Kidney (tissue), 14 donors: ENCODE results near the gene SMAP2. TPM values are rescaled to one million over a fixed set of nuclear protein-coding genes. Genes with fewer than 3 reads are reported as not detected.

ENCODE experiments used
- DNase-seq, 5 donors: peaks; one replicate each; pipeline ENCODE4 v3.0.0-alpha.2; 2013 to 2020
- FAIRE-seq: peaks from 2 replicates; lab custom pipeline; 2012; peaks lifted over from hg19 to GRCh38; lab: Jason Lieb, UNC
- H3K27ac ChIP-seq, 2 donors: one replicate each; pipeline ENCODE4 v1.7.0; 2013; ENCODE audit warnings: low read depth in 2 of 2, low read length in 2 of 2, inconsistent platforms in 1 of 2
- H3K27me3 ChIP-seq: one replicate; pipeline ENCODE4 v1.7.1; 2013; ENCODE audit warnings: low read length, inconsistent platforms; ENCODE audit not compliant: control insufficient read depth, insufficient read depth
- H3K36me3 ChIP-seq, 3 donors: one replicate each; pipeline versions ENCODE4 v1.7.0 to v1.7.1; 2013; ENCODE audit warnings: low read length in 3 of 3, control low read depth in 1 of 3, inconsistent platforms in 1 of 3; ENCODE audit not compliant: insufficient read depth in 3 of 3, control insufficient read depth in 2 of 3
- H3K4me1 ChIP-seq, 3 donors: one replicate each; pipeline versions ENCODE4 v1.7.0 to v1.7.1; 2013; ENCODE audit warnings: low read length in 3 of 3, inconsistent platforms in 1 of 3, low read depth in 1 of 3; ENCODE audit not compliant: control insufficient read depth in 2 of 3, insufficient read depth in 2 of 3
- H3K4me3 ChIP-seq, 3 donors: one replicate each; pipeline versions ENCODE4 v1.7.0 to v1.8.1; 2013; ENCODE audit warnings: low read length in 3 of 3, control low read depth in 1 of 3, inconsistent platforms in 1 of 3
- H3K9ac ChIP-seq, 3 donors: one replicate each; pipeline versions ENCODE4 v1.7.0 to v1.7.1; 2013; ENCODE audit warnings: low read length in 3 of 3, control low read depth in 1 of 3, inconsistent platforms in 1 of 3
- H3K9me3 ChIP-seq, 3 donors: one replicate each; pipeline versions ENCODE4 v1.7.0 to v1.7.1; 2013; ENCODE audit warnings: low read length in 3 of 3, control low read depth in 1 of 3, inconsistent platforms in 1 of 3; ENCODE audit not compliant: control insufficient read depth in 2 of 3, insufficient read depth in 1 of 3
- intact Hi-C: fragments of 100-400 bp; cut with DNase I; formaldehyde crosslinking; loops from one replicate; pipeline ENCODE4 v1.11.1; 2022
- polyA plus RNA-seq: library from polyadenylated mRNA; stranded (reverse); fragments of 350-450 nt; fragmentation: Illumina TruSeq; extraction: RNeasy Lipid Tissue Mini Kit (QIAGEN cat#74804); gene quantifications from one replicate; pipeline ENCODE4 v1.2.3, GENCODE V29; 2014; ENCODE audit warnings: low read depth, low replicate concordance; ENCODE audit not compliant: insufficient read depth
- total RNA-seq: library from RNA; stranded (reverse); fragmentation: NEBNext Ultra II Directional; extraction: Animal tissue kit (Norgen Biotek cat#: 25700); gene quantifications from one replicate; pipeline ENCODE4 v1.2.1, GENCODE V29; 2021
- TF ChIP-seq, protein P1 (sequence below): IDR thresholded peaks from 3 replicates; pipeline ENCODE4 v1.5.1; 2012; ENCODE audit warnings: mild to moderate bottlenecking, moderate library complexity, borderline replicate concordance; ENCODE audit not compliant: insufficient read depth; ENCODE audit errors: extremely low read depth
- donor health status: control.
- donor health status: control.
- donor health status: control.
- donor health status: control.
- donor health status: control.
- donor health status: DM: yes; HTN: yes; CAD: no.
- donor health status: Normal renal cell carcinoma (clear cell type).

SMAP2 gene
- total and polyA plus RNA-seq, 2 donors from 2014 or later = 17.9 to 61.3 TPM

DNA sequence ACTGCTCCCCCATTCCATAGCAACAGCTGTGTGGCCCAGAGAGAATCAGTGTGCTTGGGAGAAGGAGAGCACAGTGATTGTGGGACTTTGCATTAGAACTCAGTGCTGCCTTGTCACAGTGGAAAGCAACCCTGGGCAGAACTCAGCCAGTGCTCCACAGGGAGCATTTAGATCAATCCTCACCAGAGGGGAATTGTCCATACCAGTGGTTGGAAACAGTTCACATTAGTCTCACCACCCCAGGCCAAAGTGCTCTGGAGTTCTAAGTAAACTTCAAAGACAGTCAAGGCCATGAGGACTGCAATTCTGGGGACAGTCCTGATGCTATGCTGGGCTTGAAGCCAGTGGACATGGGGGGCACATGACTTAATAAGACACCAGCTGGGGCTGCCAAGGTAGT lies 12.9 kb upstream of the SMAP2 start:
- intact Hi-C loops = no loop called here
- H3K36me3 ChIP-seq = no peaks in the 10 kb centered on the region
- DNase-seq (no peak), FAIRE-seq (no peak)
- peaks cover 0 to 3% (median 0%) of the 10 kb centered on the region in 3 donors for H3K9me3 ChIP-seq
- TF ChIP-seq, protein P1, sequence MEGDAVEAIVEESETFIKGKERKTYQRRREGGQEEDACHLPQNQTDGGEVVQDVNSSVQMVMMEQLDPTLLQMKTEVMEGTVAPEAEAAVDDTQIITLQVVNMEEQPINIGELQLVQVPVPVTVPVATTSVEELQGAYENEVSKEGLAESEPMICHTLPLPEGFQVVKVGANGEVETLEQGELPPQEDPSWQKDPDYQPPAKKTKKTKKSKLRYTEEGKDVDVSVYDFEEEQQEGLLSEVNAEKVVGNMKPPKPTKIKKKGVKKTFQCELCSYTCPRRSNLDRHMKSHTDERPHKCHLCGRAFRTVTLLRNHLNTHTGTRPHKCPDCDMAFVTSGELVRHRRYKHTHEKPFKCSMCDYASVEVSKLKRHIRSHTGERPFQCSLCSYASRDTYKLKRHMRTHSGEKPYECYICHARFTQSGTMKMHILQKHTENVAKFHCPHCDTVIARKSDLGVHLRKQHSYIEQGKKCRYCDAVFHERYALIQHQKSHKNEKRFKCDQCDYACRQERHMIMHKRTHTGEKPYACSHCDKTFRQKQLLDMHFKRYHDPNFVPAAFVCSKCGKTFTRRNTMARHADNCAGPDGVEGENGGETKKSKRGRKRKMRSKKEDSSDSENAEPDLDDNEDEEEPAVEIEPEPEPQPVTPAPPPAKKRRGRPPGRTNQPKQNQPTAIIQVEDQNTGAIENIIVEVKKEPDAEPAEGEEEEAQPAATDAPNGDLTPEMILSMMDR = no peak
- no peaks in the 10 kb centered on the region for H3K27me3 ChIP-seq
- H3K4me1 ChIP-seq = no peaks in the 10 kb centered on the region
- H3K9ac ChIP-seq = no peak overlapping the region
- H3K4me3 ChIP-seq = no peak overlapping the region
- no peak overlapping the region for H3K27ac ChIP-seq

DNA sequence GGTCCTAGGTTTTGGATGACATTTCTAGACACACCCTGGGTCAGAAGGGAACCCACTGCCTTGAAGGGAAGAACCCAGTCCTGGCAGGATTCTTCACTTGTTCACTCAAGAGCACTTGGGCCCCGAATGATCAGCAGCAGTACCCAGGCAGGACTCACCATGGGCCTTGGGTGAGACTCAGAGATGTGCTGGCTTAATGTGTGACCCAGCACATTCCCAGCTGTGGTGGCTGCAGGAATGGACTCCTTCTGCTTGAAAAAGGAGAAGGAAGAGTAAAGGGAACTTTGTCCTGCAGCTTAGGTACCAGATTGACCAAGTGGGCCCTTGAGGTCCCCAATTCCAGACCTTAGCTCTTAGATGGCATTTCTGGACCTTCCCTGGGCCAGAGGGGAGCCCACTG lies 12.3 kb upstream of the SMAP2 start:
- Histone ChIP-seq H3K27me3 (no peaks in the 10 kb centered on the region), H3K9ac (no peak overlapping the region), H3K4me1 (no peaks in the 10 kb centered on the region), H3K36me3 (no peaks in the 10 kb centered on the region), H3K4me3 (no peak overlapping the region), H3K27ac (no peak overlapping the region), H3K9me3 (peaks cover 0 to 3% (median 0%) of the 10 kb centered on the region in 3 donors)
- FAIRE-seq (no peak), DNase-seq (no peak)
- TF ChIP-seq, protein P1 = no peak
- intact Hi-C loops = no loop called here

DNA sequence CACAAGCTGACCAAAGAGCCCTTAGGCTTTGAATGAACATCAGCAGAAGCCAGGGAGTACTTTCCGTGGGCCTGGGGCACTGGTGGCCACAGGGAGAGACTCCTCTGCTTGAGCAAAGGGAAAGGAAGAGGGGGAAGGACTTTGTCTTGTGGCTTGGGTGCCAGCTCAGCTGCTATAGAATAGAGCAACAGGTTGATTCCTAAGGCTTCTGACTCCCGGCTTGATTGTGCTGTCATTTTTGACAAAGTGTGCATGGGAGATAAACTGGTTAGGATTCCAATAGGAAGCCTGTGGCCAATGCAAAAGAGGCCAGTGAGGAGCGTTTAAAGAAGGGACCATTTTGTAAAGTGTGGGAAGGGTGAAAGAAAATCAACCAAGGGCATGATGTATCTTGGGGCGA lies 11.9 kb upstream of the SMAP2 start:
- no peak overlapping the region for H3K9ac ChIP-seq
- no peaks in the 10 kb centered on the region for H3K27me3 ChIP-seq
- H3K4me3 ChIP-seq = no peak overlapping the region
- H3K36me3 ChIP-seq = no peaks in the 10 kb centered on the region
- peaks cover 0 to 3% (median 0%) of the 10 kb centered on the region in 3 donors for H3K9me3 ChIP-seq
- intact Hi-C loops = no loop called here
- no peak for DNase-seq
- TF ChIP-seq, protein P1 = no peak
- H3K4me1 ChIP-seq = no peaks in the 10 kb centered on the region
- FAIRE-seq = no peak
- no peak overlapping the region for H3K27ac ChIP-seq

DNA sequence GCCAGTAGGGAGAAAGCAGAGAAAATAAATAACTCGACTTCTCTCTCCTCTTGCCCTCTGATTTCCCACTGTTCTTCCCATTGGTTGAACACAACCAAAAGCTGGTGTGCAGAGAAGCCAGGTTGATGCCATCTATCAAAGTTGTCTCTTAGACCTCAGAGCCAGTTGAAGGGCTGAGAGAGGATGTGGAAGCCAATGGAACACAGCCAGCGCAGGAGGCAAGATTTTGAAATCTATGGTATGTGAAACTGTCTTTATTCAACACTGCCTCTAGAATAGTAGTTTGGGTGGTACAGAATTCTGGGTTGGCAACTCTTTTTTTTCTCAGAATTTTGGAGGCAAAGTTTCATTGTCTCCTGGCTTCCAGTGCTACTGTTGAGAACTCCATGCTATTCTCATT lies 11.3 kb upstream of the SMAP2 start:
- TF ChIP-seq, protein P1 = no peak
- Histone ChIP-seq H3K4me3 (no peak overlapping the region), H3K4me1 (no peaks in the 10 kb centered on the region), H3K27ac (no peak overlapping the region), H3K36me3 (no peaks in the 10 kb centered on the region), H3K9ac (no peak overlapping the region), H3K27me3 (no peaks in the 10 kb centered on the region), H3K9me3 (peaks cover 0 to 3% (median 0%) of the 10 kb centered on the region in 3 donors)
- intact Hi-C loops = no loop called here
- no peak for DNase-seq
- FAIRE-seq = no peak
